ENCODE data around the gene PDIA5.

Gene PDIA5

DNA sequence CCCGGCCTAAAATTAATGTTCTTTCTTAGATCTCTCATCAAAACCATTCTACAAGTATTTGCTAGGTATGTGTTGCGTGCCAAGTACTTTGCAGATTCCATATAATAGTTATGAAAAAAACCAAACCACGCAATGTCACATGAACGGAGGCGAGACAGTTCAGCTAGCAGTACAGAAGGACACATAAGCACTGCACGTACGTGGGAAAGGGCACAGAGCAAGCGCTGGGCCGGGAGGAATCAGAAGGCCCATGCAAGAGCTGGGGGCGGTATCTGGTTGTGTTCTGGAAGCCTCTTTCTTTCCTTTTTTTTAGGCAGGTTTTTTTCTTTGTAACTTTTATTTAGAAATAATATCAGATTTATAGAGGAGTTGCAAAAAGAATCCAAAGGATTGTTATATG is 11.3 kb downstream of the PDIA5 start:
- Histone ChIP-seq H3K36me3 (ENCODE audit: insufficient read depth) (no peaks in the 10 kb centered on the region), H3K27ac (no peak overlapping the region), H4K20me1 (ENCODE audit: insufficient read depth) (peaks cover 32% of the 10 kb centered on the region), H3K9ac (no peak overlapping the region), H3K79me2 (ENCODE audit: insufficient read depth, low read depth) (peaks cover 88% of the 10 kb centered on the region), H3K4me1 (ENCODE audit: low read depth, poor library complexity, severe bottlenecking) (peaks cover 27% of the 10 kb centered on the region), H3K27me3 (ENCODE audit: insufficient read depth, low read depth) (no peaks in the 10 kb centered on the region), H3K4me3 (IDR thresholded peaks at IDR 0.05; ENCODE audit: insufficient read depth, low read depth, low read length) (no peak overlapping the region), H2AFZ (ENCODE audit: low read depth) (no peak overlapping the region), H3K4me2 (no peak overlapping the region)
- TF ChIP-seq, protein P1, sequence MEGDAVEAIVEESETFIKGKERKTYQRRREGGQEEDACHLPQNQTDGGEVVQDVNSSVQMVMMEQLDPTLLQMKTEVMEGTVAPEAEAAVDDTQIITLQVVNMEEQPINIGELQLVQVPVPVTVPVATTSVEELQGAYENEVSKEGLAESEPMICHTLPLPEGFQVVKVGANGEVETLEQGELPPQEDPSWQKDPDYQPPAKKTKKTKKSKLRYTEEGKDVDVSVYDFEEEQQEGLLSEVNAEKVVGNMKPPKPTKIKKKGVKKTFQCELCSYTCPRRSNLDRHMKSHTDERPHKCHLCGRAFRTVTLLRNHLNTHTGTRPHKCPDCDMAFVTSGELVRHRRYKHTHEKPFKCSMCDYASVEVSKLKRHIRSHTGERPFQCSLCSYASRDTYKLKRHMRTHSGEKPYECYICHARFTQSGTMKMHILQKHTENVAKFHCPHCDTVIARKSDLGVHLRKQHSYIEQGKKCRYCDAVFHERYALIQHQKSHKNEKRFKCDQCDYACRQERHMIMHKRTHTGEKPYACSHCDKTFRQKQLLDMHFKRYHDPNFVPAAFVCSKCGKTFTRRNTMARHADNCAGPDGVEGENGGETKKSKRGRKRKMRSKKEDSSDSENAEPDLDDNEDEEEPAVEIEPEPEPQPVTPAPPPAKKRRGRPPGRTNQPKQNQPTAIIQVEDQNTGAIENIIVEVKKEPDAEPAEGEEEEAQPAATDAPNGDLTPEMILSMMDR (conservative IDR thresholded peaks at IDR 0.05; ENCODE audit: low read depth, low read length) = no peak

GRCh38 chr3:123080864-123081562 is 14.2 kb downstream of the PDIA5 start:
- no peak overlapping the region for H3K4me2 ChIP-seq
- no peaks in the 10 kb centered on the region for H3K36me3 ChIP-seq (ENCODE audit: insufficient read depth)
- H3K27ac ChIP-seq = no peak overlapping the region
- peaks cover 27% of the 10 kb centered on the region for H3K4me1 ChIP-seq (ENCODE audit: low read depth, poor library complexity, severe bottlenecking)
- H3K9ac ChIP-seq = no peak overlapping the region
- peaks cover 88% of the 10 kb centered on the region for H3K79me2 ChIP-seq (ENCODE audit: insufficient read depth, low read depth)
- H2AFZ ChIP-seq (ENCODE audit: low read depth) = no peak overlapping the region
- H4K20me1 ChIP-seq (ENCODE audit: insufficient read depth) = peaks cover 29% of the 10 kb centered on the region
- no peaks in the 10 kb centered on the region for H3K27me3 ChIP-seq (ENCODE audit: insufficient read depth, low read depth)
- no peak overlapping the region for H3K4me3 ChIP-seq (IDR thresholded peaks at IDR 0.05; ENCODE audit: insufficient read depth, low read depth, low read length)
- TF ChIP-seq, protein P1 (conservative IDR thresholded peaks at IDR 0.05; ENCODE audit: low read depth, low read length) = no peak

- no peaks in the 10 kb centered on the region for H3K36me3 ChIP-seq (ENCODE audit: insufficient read depth)
- no peak overlapping the region for H3K9ac ChIP-seq
- H2AFZ ChIP-seq (ENCODE audit: low read depth) = no peak overlapping the region
- H3K4me3 ChIP-seq (IDR thresholded peaks at IDR 0.05; ENCODE audit: insufficient read depth, low read depth, low read length) = no peak overlapping the region
- H3K79me2 ChIP-seq (ENCODE audit: insufficient read depth, low read depth) = peaks cover 88% of the 10 kb centered on the region
- peaks cover 24% of the 10 kb centered on the region for H4K20me1 ChIP-seq (ENCODE audit: insufficient read depth)
- peaks cover 27% of the 10 kb centered on the region for H3K4me1 ChIP-seq (ENCODE audit: low read depth, poor library complexity, severe bottlenecking)
- no peak overlapping the region for H3K27ac ChIP-seq
- no peaks in the 10 kb centered on the region for H3K27me3 ChIP-seq (ENCODE audit: insufficient read depth, low read depth)
- no peak overlapping the region; the same call in 1 of the 2 replicates for H3K4me2 ChIP-seq
- TF ChIP-seq, protein P1 (conservative IDR thresholded peaks at IDR 0.05; ENCODE audit: low read depth, low read length) = no peak
Measured at GRCh38 chr3:123081718-123082369, 15.0 kb downstream of the PDIA5 start.

DNA sequence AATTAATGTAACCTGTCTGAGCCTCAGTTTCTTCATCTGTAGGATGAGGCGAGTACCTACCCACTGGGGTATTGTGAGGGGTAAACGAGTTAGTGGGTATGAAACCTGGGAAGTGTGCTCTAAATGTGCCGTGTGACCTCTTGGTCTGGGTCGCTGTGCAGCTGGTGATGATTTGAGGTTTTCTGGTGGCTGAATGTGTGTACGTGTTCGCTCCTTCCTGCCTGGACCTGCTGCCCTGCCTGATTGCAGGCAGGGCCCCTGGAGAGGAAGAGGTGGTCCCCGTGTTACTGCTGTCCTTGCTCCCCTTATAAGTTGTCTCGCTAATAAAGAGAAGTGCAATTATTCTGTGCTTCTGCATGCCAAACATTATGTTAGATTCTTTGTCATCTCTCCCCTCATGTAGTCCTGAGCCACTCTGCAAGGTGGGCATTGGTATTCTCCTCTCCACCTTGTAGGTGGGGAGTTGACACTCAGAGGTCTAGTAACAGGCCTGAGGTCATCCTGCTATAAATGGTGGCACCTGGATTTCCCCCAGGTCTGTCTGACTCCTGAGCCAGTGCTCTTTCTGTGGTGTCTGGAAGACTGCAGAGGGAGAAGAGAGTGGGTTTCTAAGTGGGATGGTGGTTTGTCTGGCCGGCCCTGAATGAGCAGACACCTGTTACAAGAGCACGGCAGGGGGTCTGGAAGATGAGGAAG is 15.7 kb downstream of the PDIA5 start:
- Histone ChIP-seq H3K79me2 (ENCODE audit: insufficient read depth, low read depth) (peaks cover 88% of the 10 kb centered on the region), H2AFZ (ENCODE audit: low read depth) (no peak overlapping the region), H4K20me1 (ENCODE audit: insufficient read depth) (peaks cover 23% of the 10 kb centered on the region), H3K4me2 (no peak overlapping the region; the same call in 1 of the 2 replicates), H3K4me3 (IDR thresholded peaks at IDR 0.05; ENCODE audit: insufficient read depth, low read depth, low read length) (no peak overlapping the region), H3K27ac (no peak overlapping the region), H3K4me1 (ENCODE audit: low read depth, poor library complexity, severe bottlenecking) (peaks cover 27% of the 10 kb centered on the region), H3K9ac (no peak overlapping the region), H3K27me3 (ENCODE audit: insufficient read depth, low read depth) (no peaks in the 10 kb centered on the region), H3K36me3 (ENCODE audit: insufficient read depth) (no peaks in the 10 kb centered on the region)
- TF ChIP-seq, protein P1 (conservative IDR thresholded peaks at IDR 0.05; ENCODE audit: low read depth, low read length) = no peak

Data from KMS-11 (cell line).